GM19397 (cell line): Measurements from ENCODE around the gene DUOX1.
A peak's percentile ranks its signal among the peaks of the same experiment; 100 is the strongest.

Experiments used
- ATAC-seq: cut with Tn5 transposase; IDR thresholded peaks from one replicate; pipeline ENCODE4 v1.9.1; 2021; ENCODE audit warnings: mild to moderate bottlenecking, moderate library complexity; ENCODE audit not compliant: unreplicated experiment

The DUOX1 gene

DNA sequence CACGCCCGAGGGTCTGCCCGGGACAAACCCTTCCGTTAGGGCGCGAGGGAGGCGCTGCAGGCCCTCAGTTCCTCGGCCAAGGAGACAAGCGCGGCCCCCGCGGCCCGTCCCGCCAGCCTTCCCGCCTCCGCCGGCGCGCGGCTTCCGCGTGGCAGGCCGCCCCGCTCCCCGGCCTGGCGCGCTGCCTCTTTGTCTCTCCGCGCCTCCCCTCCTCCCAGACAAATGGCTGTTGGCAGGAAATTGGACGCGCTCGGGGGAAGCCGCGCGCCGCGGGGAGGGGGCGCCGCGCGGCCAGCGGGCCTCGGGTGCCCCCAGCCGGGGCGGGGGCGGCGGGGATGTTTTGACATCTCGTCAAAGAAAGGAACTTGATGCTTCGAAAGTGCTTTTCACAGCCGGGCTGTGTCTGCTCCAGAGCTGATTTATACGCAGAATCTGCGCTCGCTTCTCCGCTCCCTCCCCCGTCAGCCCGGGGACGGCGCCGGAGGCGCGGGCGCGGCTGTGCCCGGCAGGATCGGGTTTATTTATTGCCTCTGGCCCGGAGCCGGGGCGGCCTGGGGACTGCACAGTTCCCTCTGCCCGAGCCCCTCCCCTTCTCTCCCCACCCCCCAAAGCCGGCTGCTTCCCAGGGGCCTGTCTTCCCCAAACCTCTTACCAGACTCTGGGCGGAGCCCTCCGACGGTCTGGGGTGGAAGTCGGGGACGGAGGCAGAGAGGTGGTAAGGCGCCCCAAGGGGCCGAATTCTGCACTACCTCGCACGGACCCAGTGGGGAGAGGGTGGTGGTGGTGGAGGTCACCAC lies 37.2 kb downstream of the DUOX1 start:
- ATAC-seq, result peak; percentile 85

GRCh38 chr15:45167631-45168205 lies 37.9 kb downstream of the DUOX1 start:
- no peak for ATAC-seq

DNA sequence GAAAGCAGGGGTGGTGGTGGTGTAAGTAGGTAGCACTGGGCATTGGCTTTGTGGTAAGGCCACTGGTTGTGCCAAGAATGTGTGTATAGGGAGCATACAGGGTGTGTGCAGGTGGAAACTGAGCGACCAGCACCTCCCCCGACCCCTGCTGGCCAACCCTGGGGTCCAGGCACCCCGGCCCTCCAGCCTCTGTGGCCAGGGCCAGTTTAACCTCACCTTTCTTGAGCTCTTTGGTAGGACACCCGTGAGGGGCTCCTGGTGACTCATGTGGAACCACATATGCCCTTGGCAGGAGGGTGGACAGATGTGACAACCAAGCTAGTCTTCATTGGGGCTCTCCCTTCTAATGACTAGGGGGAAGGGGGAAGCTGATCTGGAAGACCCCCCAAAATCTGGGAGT lies 38.5 kb downstream of the DUOX1 start:
- ATAC-seq, result no peak

DNA sequence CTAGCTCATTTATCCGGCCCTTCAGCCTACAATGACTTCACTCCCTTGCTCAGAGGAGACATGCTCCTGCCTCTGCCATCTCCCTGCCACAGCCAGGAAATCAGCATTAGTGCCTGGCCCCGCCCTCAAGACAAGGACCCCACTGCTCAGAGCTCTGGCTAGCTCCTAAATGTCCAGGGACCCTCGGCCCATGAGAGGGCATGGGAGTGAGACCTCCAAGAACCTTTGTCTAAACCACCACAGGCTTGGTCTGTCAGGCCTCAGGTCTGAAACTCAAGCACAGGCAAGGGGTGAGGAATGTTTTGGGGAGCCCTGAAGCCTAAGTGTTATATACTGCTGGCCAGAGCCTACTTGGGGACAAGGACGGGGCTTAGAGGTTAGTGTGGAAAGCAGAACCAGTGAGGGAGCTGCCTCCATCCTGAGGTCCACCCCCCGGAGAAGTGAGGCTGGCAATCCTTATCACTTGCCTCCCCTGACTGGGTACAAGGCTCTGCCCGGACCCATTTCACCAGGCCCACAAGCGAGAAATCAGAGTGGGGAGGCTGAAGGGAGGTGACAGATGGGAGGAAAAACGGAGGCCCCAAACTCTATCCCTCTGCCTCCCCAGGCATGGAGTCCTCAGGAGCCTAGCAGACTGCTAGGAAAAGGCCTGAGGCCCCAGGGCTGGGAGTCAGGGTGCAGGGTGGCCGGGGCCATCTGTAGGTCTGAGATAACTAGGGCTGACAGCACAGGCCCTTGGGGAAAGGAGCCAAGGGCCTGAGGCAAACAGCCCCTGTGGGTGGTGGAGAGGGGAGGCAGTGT lies 39.2 kb downstream of the DUOX1 start:
- no peak for ATAC-seq

DNA sequence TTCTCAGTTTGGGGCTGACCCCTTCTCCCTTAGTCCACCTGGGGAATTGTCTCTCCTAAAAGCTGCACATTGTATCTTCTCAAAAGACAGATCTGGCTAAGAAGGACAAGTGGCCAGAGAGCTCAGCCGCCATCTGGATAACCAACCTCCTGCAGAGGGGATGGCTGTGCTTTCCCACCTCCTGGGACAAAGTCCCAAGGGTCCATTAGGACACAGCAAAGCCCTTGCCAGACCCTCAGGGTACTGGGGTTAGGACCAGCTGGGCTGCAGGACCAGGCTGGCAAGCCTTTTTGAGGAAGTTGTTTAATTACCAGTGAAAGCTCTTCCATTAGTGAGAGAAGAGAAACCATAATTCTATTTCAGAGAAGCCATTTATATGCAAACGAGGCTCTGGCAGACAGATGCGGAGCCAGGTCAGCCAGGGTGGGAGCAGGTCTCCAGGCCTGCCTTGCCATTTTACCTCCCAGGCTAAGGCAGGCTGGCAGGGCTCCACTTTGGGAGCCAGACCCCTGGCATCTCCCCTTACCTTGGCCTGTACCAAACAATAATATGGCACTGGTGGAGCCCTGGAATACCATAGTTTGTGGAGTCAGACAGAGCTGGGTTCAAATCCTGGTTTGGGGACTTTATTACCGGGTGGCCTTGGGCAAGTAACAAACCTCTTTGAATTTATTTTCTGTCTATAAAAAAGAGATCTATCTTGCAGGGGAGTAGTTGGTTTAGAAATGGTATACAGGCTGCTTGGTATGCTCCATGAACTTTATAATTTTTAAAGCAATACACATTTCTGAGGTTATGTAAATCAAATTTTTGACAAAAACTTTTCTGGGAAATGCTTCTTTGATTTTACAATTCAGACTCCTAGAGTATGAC lies 40.0 kb downstream of the DUOX1 start:
- ATAC-seq, result no peak

GRCh38 chr15:45171912-45172311 lies 42.1 kb downstream of the DUOX1 start:
- ATAC-seq, result no peak

- ATAC-seq, result no peak
Observed at GRCh38 chr15:45174069-45174468, 44.3 kb downstream of the DUOX1 start.

GRCh38 chr15:45174577-45174976 lies 44.8 kb downstream of the DUOX1 start:
- no peak for ATAC-seq

- no peak for ATAC-seq
Observed at GRCh38 chr15:45177285-45177684, 47.5 kb downstream of the DUOX1 start.

GRCh38 chr15:45179221-45179985 lies 49.6 kb downstream of the DUOX1 start:
- ATAC-seq, result no peak

GRCh38 chr15:45180201-45180600 lies 50.4 kb downstream of the DUOX1 start:
- ATAC-seq, result no peak

- no peak for ATAC-seq
Observed at GRCh38 chr15:45180648-45181436, 51.0 kb downstream of the DUOX1 start.

DNA sequence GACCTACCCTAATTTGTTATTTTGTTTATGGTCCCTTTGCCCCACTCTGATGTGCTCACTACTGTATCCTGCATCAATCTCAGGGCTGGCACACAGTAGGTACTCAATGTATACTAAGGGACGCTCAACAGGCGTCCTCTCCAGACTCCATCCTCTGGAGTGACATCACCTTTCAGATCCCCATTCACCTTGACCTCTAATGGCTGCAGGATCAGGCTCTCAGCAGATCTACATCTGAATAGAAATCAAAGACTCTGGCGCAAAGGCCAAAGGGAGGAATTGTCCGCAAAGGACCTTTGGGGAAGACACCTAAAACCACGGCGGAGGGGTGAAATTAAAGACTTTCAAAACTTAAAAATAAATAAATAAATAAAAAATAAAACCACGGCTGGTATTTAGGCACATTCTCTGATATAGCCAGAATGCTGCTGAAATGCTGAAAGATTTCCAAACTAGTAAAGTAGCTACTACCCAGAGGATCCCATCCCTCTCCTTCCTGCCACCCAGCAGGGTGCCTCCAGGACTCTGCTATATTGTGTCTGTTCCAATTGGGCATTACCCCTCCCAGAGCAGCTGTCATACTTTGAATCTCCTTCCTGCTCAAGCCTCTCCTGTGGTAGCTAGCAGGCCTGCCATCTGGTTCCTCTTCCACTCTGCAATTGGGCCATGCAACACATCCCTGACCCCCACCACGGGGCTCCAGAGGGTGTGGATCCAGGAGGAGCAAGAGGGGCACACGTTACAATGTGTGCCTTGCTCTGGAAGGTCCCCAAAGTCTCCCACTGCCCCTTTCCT lies 51.9 kb downstream of the DUOX1 start:
- ATAC-seq, result no peak

GRCh38 chr15:45182996-45183395 lies 53.2 kb downstream of the DUOX1 start:
- ATAC-seq, result no peak

- no peak for ATAC-seq
Observed at GRCh38 chr15:45183511-45183910, 53.7 kb downstream of the DUOX1 start.

GRCh38 chr15:45184562-45185041 lies 54.8 kb downstream of the DUOX1 start:
- no peak for ATAC-seq

DNA sequence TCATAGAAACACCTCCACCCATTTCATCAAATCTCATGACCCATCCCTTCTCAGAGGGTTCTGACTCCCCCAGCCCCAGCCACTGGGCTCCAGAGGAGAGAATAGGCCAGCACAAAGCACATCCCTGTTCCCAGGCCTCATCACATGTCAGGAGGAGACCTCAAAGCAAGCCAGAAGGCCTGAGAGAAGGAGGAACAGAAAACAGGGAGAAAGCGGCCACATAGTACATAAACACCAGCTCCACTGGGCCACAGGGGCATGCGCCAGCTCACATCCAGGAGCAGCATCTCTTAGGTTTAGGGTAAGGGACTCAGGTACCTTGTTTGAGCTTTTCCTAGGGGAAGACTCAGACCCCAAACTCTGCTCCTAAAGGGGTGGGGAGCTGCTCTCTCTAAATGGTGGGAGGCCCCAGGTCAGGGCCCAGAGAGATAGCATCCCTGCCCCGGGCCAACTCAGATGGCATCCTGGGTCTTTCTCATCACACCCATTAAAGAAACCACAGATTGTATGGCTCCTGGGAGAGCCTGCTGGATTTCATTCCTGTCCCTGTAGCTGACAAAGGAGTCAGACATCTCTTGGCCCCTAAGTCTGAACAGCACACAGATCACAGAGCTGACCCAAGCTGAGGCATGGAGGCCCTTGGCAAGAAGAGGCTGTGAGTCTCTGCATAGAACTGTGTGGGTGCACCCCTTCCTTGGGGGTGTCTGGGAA lies 55.4 kb downstream of the DUOX1 start:
- ATAC-seq, result no peak
